ENCODE measurements around the gene ATP1A3. TPM values are rescaled to one million over a fixed set of nuclear protein-coding genes. Genes with fewer than 3 reads are reported as not detected.
A peak's percentile ranks its signal among the peaks of the same experiment; 100 is the strongest.

The ATP1A3 gene
- total RNA-seq, 4 donors from 2014 or later, result 0.13 TPM; not detected in 3

GRCh38 chr19:41928754-41929535 lies 65.1 kb downstream of the ATP1A3 start:
- no peak for DNase-seq
- peaks cover 41% of the 10 kb centered on the region for H3K27me3 ChIP-seq
- intact Hi-C loops (cut with DNase I), result no loop called here
- TF ChIP-seq CTCF (IDR thresholded peaks at IDR 0.05), result no peak
- no peak for TF ChIP-seq POLR2A (IDR thresholded peaks at IDR 0.05)
- no peaks in the 10 kb centered on the region for H3K36me3 ChIP-seq
- WGBS, 2 donors, result 4% methylated on average over 21 to 29 of the region's 29 CpGs
- peak overlapping the region in 1 of 3 donors; percentile 23 for H3K4me3 ChIP-seq (replicated peaks in 1 of 3)
- H3K9me3 ChIP-seq, result no peaks in the 10 kb centered on the region
- no peak overlapping the region for H3K27ac ChIP-seq
- H3K4me1 ChIP-seq, result peaks cover 9 to 16% of the 10 kb centered on the region in 2 donors

- TF ChIP-seq CTCF (IDR thresholded peaks at IDR 0.05), result no peak
- TF ChIP-seq POLR2A (IDR thresholded peaks at IDR 0.05), result no peak
Measured at GRCh38 chr19:41928221-41928683, 65.8 kb downstream of the ATP1A3 start, which contains the start of gene ERFL. ERFL (minus strand) TSS chr19:41928449; CDS start chr19:41912919, 15,530 bp downstream.

GRCh38 chr19:41927497-41928192 lies 66.4 kb downstream of the ATP1A3 start:
- H3K36me3 ChIP-seq, result no peaks in the 10 kb centered on the region
- no peak for DNase-seq
- TF ChIP-seq CTCF (IDR thresholded peaks at IDR 0.05), result no peak
- TF ChIP-seq POLR2A (IDR thresholded peaks at IDR 0.05), result no peak
- no peak overlapping the region for H3K27ac ChIP-seq
- peak overlapping the region in 1 of 3 donors; percentile 23 for H3K4me3 ChIP-seq (replicated peaks in 1 of 3)
- H3K9me3 ChIP-seq, result no peaks in the 10 kb centered on the region
- intact Hi-C loops (cut with DNase I), result no loop called here
- H3K4me1 ChIP-seq, result peaks cover 9 to 16% of the 10 kb centered on the region in 2 donors
- 7 to 12% methylated on average over 25 to 28 of the region's 43 CpGs for WGBS, 2 donors
- peaks cover 41% of the 10 kb centered on the region for H3K27me3 ChIP-seq

More at GRCh38 chr19:41928221-41928683, 65.8 kb downstream of the ATP1A3 start, which contains the start of gene ERFL:
- 1% methylated on average over 44 to 47 of the region's 49 CpGs for WGBS, 2 donors
- intact Hi-C loops (cut with DNase I), result no loop called here
- no peak for DNase-seq
- H3K4me3 ChIP-seq (replicated peaks in 1 of 3), result peak within 1 kb of the TSS in 1 of 3 donors; percentile 23
- no peaks in the 10 kb centered on the region for H3K9me3 ChIP-seq
- peaks cover 9 to 16% of the 10 kb centered on the region in 2 donors for H3K4me1 ChIP-seq
- no peak within 1 kb of the TSS for H3K27ac ChIP-seq
- no peaks in the 10 kb centered on the region for H3K36me3 ChIP-seq
- H3K27me3 ChIP-seq, result peaks cover 41% of the 10 kb centered on the region

GRCh38 chr19:41926763-41927496 lies 67.1 kb downstream of the ATP1A3 start:
- 42 to 46% methylated on average over 16 of the region's 16 CpGs for WGBS, 2 donors
- no peak for TF ChIP-seq CTCF (IDR thresholded peaks at IDR 0.05)
- TF ChIP-seq POLR2A (IDR thresholded peaks at IDR 0.05), result no peak
- no peak for DNase-seq
- intact Hi-C loops (cut with DNase I), result no loop called here
- Histone ChIP-seq H3K4me1 (peaks cover 9 to 16% of the 10 kb centered on the region in 2 donors), H3K27ac (no peak overlapping the region), H3K36me3 (no peaks in the 10 kb centered on the region), H3K4me3 (replicated peaks in 1 of 3) (no peak overlapping the region), H3K27me3 (peaks cover 44% of the 10 kb centered on the region), H3K9me3 (no peaks in the 10 kb centered on the region)

Data from thyroid gland (tissue), 4 donors.